Measurements from ENCODE around the gene PLAU. TPM values are rescaled to one million over a fixed set of nuclear protein-coding genes. Genes with fewer than 3 reads are reported as not detected.
A peak's percentile ranks its signal among the peaks of the same experiment; 100 is the strongest.

PLAU gene
- total and polyA plus RNA-seq, 9 of the 15 experiments (the other 6 are each of a cell fraction or from before 2014, with no cell fraction given): 2.1 to 16.9 (median 3.3) TPM

- TF ChIP-seq E2F6 (IDR thresholded peaks at IDR 0.05; ENCODE audit: borderline replicate concordance in 1 of 2, extremely low read depth in 1 of 2, insufficient read depth in 1 of 2, insufficient read length in 1 of 2, low read depth in 1 of 2, low read length in 1 of 2, poor library complexity in 1 of 2, severe bottlenecking in 1 of 2): peak in 1 of 2 experiments; percentile 87
- peak; percentile 65 for TF ChIP-seq MAX (CRISPR knock-in tag; IDR thresholded peaks at IDR 0.05)
- no peak; the same call in 1 of the 2 replicates for TF ChIP-seq HNRNPL (IDR thresholded peaks at IDR 0.05; ENCODE audit: low read depth, low read length)
- TF ChIP-seq ZBTB40 (IDR thresholded peaks at IDR 0.05): no peak
- no peak for TF ChIP-seq ZBTB40 (CRISPR knock-in tag; IDR thresholded peaks at IDR 0.05)
- TF ChIP-seq ZNF830 (CRISPR knock-in tag; IDR thresholded peaks at IDR 0.05): no peak
- no peak for TF ChIP-seq KLF1 (tag; IDR thresholded peaks at IDR 0.05)
- TF ChIP-seq SMARCC2 (IDR thresholded peaks at IDR 0.05; ENCODE audit: low read depth): no peak
- no peak for TF ChIP-seq CHCHD3 (CRISPR knock-in tag; IDR thresholded peaks at IDR 0.05)
- TF ChIP-seq, protein P1, sequence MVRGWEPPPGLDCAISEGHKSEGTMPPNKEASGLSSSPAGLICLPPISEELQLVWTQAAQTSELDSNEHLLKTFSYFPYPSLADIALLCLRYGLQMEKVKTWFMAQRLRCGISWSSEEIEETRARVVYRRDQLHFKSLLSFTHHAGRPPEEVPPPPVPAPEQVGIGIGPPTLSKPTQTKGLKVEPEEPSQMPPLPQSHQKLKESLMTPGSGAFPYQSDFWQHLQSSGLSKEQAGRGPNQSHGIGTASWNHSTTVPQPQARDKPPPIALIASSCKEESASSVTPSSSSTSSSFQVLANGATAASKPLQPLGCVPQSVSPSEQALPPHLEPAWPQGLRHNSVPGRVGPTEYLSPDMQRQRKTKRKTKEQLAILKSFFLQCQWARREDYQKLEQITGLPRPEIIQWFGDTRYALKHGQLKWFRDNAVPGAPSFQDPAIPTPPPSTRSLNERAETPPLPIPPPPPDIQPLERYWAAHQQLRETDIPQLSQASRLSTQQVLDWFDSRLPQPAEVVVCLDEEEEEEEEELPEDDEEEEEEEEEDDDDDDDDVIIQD (CRISPR knock-in tag; IDR thresholded peaks at IDR 0.05): no peak
- no peak for TF ChIP-seq BRF2 (IDR thresholded peaks at IDR 0.05; ENCODE audit: borderline replicate concordance, insufficient read depth, insufficient read length)
- no peak for TF ChIP-seq SOX6 (IDR thresholded peaks at IDR 0.05)
- TF ChIP-seq DDX20 (tag; IDR thresholded peaks at IDR 0.05; ENCODE audit: low read depth): no peak
Measured at GRCh38 chr10:73910764-73911552, at the start of gene PLAU (continued).

All from K562 (cell line).